HEK293T (cell line): ENCODE data around the gene ESRRB.

Experiments used
- CTCF ChIA-PET: fragments of 350-600 bp; formaldehyde crosslinking; extraction: SDS; loops from one replicate; lab custom pipeline; 2021; ENCODE audit warnings: antibody characterized with exemption, inconsistent platforms; lab: Yijun Ruan, JAX
- POLR2A ChIA-PET: fragments of 350-600 bp; formaldehyde crosslinking; extraction: SDS; loops from one replicate; lab custom pipeline; 2020; ENCODE audit warnings: antibody characterized with exemption, inconsistent platforms; lab: Yijun Ruan, JAX
- DNase-seq: peaks from one replicate; pipeline ENCODE4 v3.0.0; 2012; ENCODE audit warnings: mixed read lengths; ENCODE audit errors: extremely low spot score
- ARNT ChIP-seq: fragments of 450-650 bp; IDR thresholded peaks from 2 replicates; pipeline ENCODE4 v1.6.1; 2017; ENCODE audit warnings: mild to moderate bottlenecking
- BHLHE40 ChIP-seq: fragments of 450-650 bp; IDR thresholded peaks from 2 replicates; pipeline ENCODE4 v1.6.1; 2016; ENCODE audit warnings: mild to moderate bottlenecking, moderate library complexity, borderline replicate concordance
- CTBP1 ChIP-seq: fragments of 450-650 bp; IDR thresholded peaks from 2 replicates; pipeline ENCODE4 v1.6.1; 2016; ENCODE audit warnings: borderline replicate concordance
- ELF4 ChIP-seq: fragments of 450-650 bp; IDR thresholded peaks from 2 replicates; pipeline ENCODE4 v1.6.1; 2017; ENCODE audit warnings: antibody characterized with exemption
- FOXA1 ChIP-seq: fragments of 450-650 bp; IDR thresholded peaks from 2 replicates; pipeline ENCODE4 v1.6.1; 2016; ENCODE audit warnings: mild to moderate bottlenecking
- FOXK2 ChIP-seq: fragments of 450-650 bp; IDR thresholded peaks from 2 replicates; pipeline ENCODE4 v1.6.1; 2016; ENCODE audit warnings: mild to moderate bottlenecking
- FOXM1 ChIP-seq: fragments of 450-650 bp; IDR thresholded peaks from 2 replicates; pipeline ENCODE4 v1.6.1; 2017; ENCODE audit warnings: mild to moderate bottlenecking, borderline replicate concordance
- HDGF ChIP-seq: fragments of 450-650 bp; IDR thresholded peaks from 2 replicates; pipeline ENCODE4 v1.6.1; 2017; ENCODE audit warnings: antibody characterized with exemption, borderline replicate concordance
- L3MBTL2 ChIP-seq: fragments of 450-650 bp; conservative IDR thresholded peaks from 2 replicates; pipeline ENCODE4 v1.6.1; 2016; ENCODE audit warnings: mild to moderate bottlenecking
- LEF1 ChIP-seq: fragments of 450-650 bp; IDR thresholded peaks from 2 replicates; pipeline ENCODE4 v1.6.1; 2017; ENCODE audit warnings: mild to moderate bottlenecking, borderline replicate concordance
- NFRKB ChIP-seq: fragments of 450-650 bp; IDR thresholded peaks from 2 replicates; pipeline ENCODE4 v1.6.1; 2016; ENCODE audit warnings: mild to moderate bottlenecking, moderate library complexity
- SP1 ChIP-seq: fragments of 450-650 bp; IDR thresholded peaks from 2 replicates; pipeline ENCODE4 v1.6.1; 2017
- SUZ12 ChIP-seq: fragments of 450-650 bp; IDR thresholded peaks from 2 replicates; pipeline ENCODE4 v1.6.1; 2016; ENCODE audit warnings: mild to moderate bottlenecking
- TARDBP ChIP-seq: fragments of 450-650 bp; IDR thresholded peaks from 2 replicates; pipeline ENCODE4 v1.6.1; 2016
- ZNF384 ChIP-seq: fragments of 450-650 bp; IDR thresholded peaks from 2 replicates; pipeline ENCODE4 v1.6.1; 2016
- TF ChIP-seq, protein P1 (sequence below): fragments of 450-650 bp; IDR thresholded peaks from 2 replicates; pipeline ENCODE4 v1.6.1; 2016

Gene ESRRB

GRCh38 chr14:76500480-76500879, 124.5 kb downstream of the ESRRB start:
- no peak for TF ChIP-seq TARDBP
- TF ChIP-seq ARNT = no peak
- CTCF ChIA-PET = interaction anchor here (0.5 kb wide), 1 partner anchor 55 kb away, joined by 4 read pairs; no protein-coding TSS in a partner anchor
- POLR2A ChIA-PET = no interaction called here
- DNase-seq = no peak

GRCh38 chr14:76501156-76501720, 125.3 kb downstream of the ESRRB start:
- TF ChIP-seq SP1 = no peak
- no peak for TF ChIP-seq FOXM1
- TF ChIP-seq FOXK2 = no peak
- no peak for TF ChIP-seq CTBP1
- TF ChIP-seq BHLHE40 = no peak
- TF ChIP-seq, protein P1, sequence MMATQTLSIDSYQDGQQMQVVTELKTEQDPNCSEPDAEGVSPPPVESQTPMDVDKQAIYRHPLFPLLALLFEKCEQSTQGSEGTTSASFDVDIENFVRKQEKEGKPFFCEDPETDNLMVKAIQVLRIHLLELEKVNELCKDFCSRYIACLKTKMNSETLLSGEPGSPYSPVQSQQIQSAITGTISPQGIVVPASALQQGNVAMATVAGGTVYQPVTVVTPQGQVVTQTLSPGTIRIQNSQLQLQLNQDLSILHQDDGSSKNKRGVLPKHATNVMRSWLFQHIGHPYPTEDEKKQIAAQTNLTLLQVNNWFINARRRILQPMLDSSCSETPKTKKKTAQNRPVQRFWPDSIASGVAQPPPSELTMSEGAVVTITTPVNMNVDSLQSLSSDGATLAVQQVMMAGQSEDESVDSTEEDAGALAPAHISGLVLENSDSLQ = no peak
- no peak for TF ChIP-seq SUZ12
- no peak for TF ChIP-seq ARNT
- TF ChIP-seq ELF4 = no peak
- TF ChIP-seq NFRKB = no peak
- no peak for TF ChIP-seq HDGF
- no peak for TF ChIP-seq LEF1
- TF ChIP-seq TARDBP = no peak
- no peak for TF ChIP-seq FOXA1
- no peak for TF ChIP-seq ZNF384
- TF ChIP-seq L3MBTL2 = no peak
- ChIA-PET POLR2A (no interaction called here), CTCF (interaction anchor here (0.5 kb wide), 1 partner anchor 54 kb away, joined by 4 read pairs; no protein-coding TSS in a partner anchor)
- DNase-seq = no peak

DNA sequence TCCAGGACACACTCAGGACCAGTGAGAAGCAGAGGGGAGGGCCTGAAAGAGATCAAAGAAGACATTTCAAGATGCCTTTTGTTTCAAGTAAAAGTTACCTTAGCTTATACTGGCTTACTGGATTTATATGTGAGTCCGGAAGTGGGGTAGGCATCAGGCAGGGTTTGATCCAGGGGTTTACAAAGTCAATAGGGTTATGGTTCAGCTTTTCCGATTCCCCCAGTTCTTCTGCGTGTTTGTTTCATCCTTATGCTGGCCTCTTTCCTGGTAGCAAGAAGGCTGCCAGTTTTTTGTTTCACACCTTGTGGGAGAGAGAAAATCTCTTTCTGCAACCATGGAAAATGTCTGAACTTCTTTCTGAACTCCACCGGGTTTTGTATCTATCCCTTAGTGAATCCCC, 126.3 kb downstream of the ESRRB start:
- CTCF ChIA-PET = no interaction called here
- no peak for DNase-seq
- TF ChIP-seq ZNF384 (no peak), NFRKB (no peak), FOXM1 (no peak), TARDBP (no peak), FOXK2 (no peak), FOXA1 (no peak), CTBP1 (no peak), ELF4 (no peak), BHLHE40 (no peak), ARNT (no peak), HDGF (no peak), SUZ12 (no peak), SP1 (no peak), LEF1 (no peak), L3MBTL2 (no peak)
- TF ChIP-seq, protein P1 = no peak
- POLR2A ChIA-PET = no interaction called here

- CTCF ChIA-PET = interaction anchor here (1.4 kb wide), 1 partner anchor 47 kb away, joined by 4 read pairs; no protein-coding TSS in a partner anchor
- POLR2A ChIA-PET = no interaction called here
- no peak for TF ChIP-seq FOXK2
- no peak for TF ChIP-seq FOXM1
- TF ChIP-seq SP1 = no peak
- no peak for TF ChIP-seq L3MBTL2
- no peak for DNase-seq
These were observed 126.7 kb downstream of the ESRRB start for GRCh38 chr14:76502638-76503037.

DNA sequence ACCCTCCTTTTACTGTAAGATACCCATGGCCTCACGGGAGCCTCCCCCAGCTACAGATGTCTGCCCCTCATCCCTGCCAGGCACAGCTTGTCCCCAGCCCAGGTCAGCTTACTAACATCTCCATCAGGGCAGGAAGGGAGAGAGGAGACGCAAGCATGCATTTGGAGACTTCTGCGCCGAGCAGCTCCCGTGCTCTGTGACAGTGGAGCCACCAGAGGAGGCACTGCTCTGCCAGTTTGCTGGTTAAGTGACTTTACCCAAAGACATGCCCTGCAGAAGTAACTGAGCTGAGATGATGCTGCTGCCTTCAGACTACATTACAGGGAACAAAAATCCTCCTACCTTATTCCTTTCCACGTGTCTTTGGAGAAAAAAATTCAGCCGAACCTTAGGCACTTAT, 133.4 kb downstream of the ESRRB start:
- DNase-seq = no peak
- ChIA-PET CTCF (no interaction called here), POLR2A (no interaction called here)
- TF ChIP-seq HDGF = no peak
- TF ChIP-seq SP1 = no peak
- TF ChIP-seq L3MBTL2 = no peak
- no peak for TF ChIP-seq BHLHE40
- TF ChIP-seq NFRKB = no peak
- TF ChIP-seq CTBP1 = no peak
- no peak for TF ChIP-seq FOXM1
- TF ChIP-seq, protein P1 = no peak
- no peak for TF ChIP-seq FOXA1
- TF ChIP-seq SUZ12 = no peak
- no peak for TF ChIP-seq LEF1
- TF ChIP-seq ZNF384 = no peak
- TF ChIP-seq TARDBP = no peak
- TF ChIP-seq ELF4 = no peak
- no peak for TF ChIP-seq ARNT
- no peak for TF ChIP-seq FOXK2

DNA sequence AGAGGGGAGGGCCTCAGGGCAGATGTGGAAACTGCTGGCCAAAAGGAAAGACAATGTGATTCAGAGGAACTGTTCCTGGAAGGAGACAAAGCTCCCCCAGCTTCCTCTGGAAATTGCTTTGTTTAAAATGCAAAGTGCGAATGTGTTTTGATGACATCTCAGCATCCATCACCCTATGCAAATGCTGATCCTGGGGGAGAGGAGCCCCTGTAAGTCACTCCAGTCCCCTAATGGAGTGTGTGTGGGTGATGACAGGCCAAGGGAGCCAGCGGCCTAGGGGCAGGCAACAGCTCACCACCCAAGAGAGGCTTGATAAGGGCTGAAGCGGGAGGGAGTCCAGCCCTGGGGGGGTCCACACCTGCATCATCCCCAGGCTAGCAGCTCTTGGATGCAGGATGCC, 134.2 kb downstream of the ESRRB start:
- ChIA-PET CTCF (no interaction called here), POLR2A (no interaction called here)
- TF ChIP-seq CTBP1 (no peak), ZNF384 (no peak), SP1 (no peak), ELF4 (no peak), HDGF (no peak), FOXM1 (no peak), LEF1 (no peak), NFRKB (no peak), FOXA1 (no peak)
- DNase-seq = no peak
